Activated B cell treated with CpG ODN at 0.5 μM for 24 hours (primary cell): ENCODE measurements around the gene TAF11L4. TPM values are rescaled to one million over a fixed set of nuclear protein-coding genes. Genes with fewer than 3 reads are reported as not detected.
"Not testable (repeated sequence)": the region's sequence is repeated elsewhere in the genome, so short reads cannot be mapped to it uniquely, and the experiment has no call there.

Experiments used
- ATAC-seq: fragments of 200-7000 bp; cut with Tn5 transposase; one replicate; pipeline ENCODE4 v1.10.0; 2021; ENCODE audit warnings: low read depth, mild to moderate bottlenecking, moderate library complexity
- CTCF ChIA-PET: fragments of 350-600 bp; sonication (Branson Sonifier 250); formaldehyde crosslinking; loops from one replicate; lab custom pipeline; 2021; ENCODE audit warnings: antibody characterized with exemption; lab: Charles Lee
- POLR2A ChIA-PET: fragments of 350-600 bp; sonication (Branson Sonifier 250); formaldehyde crosslinking; loops from one replicate; lab custom pipeline; 2021; ENCODE audit warnings: antibody characterized with exemption; lab: Charles Lee
- DNase-seq: peaks from one replicate; pipeline ENCODE4 v3.0.0; 2022
- H3K27ac Mint-ChIP-seq: one replicate; pipeline ENCODE4 v1.8.0; 2020; ENCODE audit warnings: mixed read lengths
- H3K27me3 Mint-ChIP-seq: one replicate; pipeline ENCODE4 v1.8.0; 2021; ENCODE audit warnings: mixed read lengths
- H3K36me3 Mint-ChIP-seq: one replicate; pipeline ENCODE4 v1.8.0; 2021; ENCODE audit warnings: low read depth, mixed read lengths
- H3K4me1 Mint-ChIP-seq: one replicate; pipeline ENCODE4 v1.8.0; 2021; ENCODE audit warnings: mixed read lengths
- H3K4me3 Mint-ChIP-seq: one replicate; pipeline ENCODE4 v1.8.0; 2020; ENCODE audit warnings: mild to moderate bottlenecking, mixed read lengths
- H3K9me3 Mint-ChIP-seq: one replicate; pipeline ENCODE4 v1.8.0; 2020; ENCODE audit warnings: mixed read lengths
- CTCF ChIP-seq: fragments of 200-600 bp; IDR thresholded peaks from one replicate; pipeline ENCODE4 v1.8.0; 2022; ENCODE audit warnings: antibody characterized with exemption, mild to moderate bottlenecking
- intact Hi-C: fragments of 100-400 bp; cut with micrococcal nuclease; formaldehyde crosslinking; loops from one replicate; pipeline ENCODE4 v1.15.1; 2024
- total RNA-seq: library from RNA; stranded (reverse); gene quantifications from 2 replicates; pipeline ENCODE4 v1.2.3, GENCODE V29; 2022

The TAF11L4 gene
- total RNA-seq, result not detected in 2 replicates

- H3K4me1 Mint-ChIP-seq, POLR2A ChIA-PET, intact Hi-C loops, H3K36me3 Mint-ChIP-seq, H3K9me3 Mint-ChIP-seq, CTCF ChIA-PET, ATAC-seq, H3K27me3 Mint-ChIP-seq, H3K27ac Mint-ChIP-seq, H3K4me3 Mint-ChIP-seq, DNase-seq: not testable (repeated sequence)
These were observed at the start of gene TAF11L4 for GRCh38 chr5:17521501-17521900. Gene TAF11L4, plus strand, starts transcription at chr5:17521801.

DNA sequence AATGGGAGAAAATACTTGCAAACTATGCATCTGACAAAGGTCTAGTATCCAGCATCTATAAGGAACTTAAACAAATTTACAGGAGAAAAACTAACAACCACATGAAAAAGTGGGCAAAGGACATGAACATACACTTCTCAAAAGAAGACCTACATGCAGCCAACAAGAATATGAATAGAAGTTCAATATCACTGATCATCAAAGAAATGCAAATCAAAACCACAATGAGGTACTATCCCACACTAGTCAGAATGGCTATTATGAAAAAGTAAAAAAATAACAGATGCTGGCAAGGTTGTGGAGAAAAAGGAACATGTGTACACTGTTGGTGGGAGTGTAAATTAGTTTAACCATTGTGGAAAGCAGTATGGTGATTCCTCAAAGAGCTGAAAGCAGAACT lies 46.5 kb upstream of the TAF11L4 start:
- POLR2A ChIA-PET, result interaction anchor here (0.7 kb wide), 1 partner anchor 157 kb away, joined by 3 read pairs; no protein-coding TSS in a partner anchor
- H3K36me3 Mint-ChIP-seq, H3K27me3 Mint-ChIP-seq, H3K4me3 Mint-ChIP-seq, intact Hi-C loops, CTCF ChIA-PET, DNase-seq, H3K27ac Mint-ChIP-seq, H3K9me3 Mint-ChIP-seq: not testable (repeated sequence)
- peak; percentile 49 for ATAC-seq
- peaks cover 38% of the 10 kb centered on the region for H3K4me1 Mint-ChIP-seq

- H3K4me3 Mint-ChIP-seq, result no peak overlapping the region
- no peak overlapping the region for H3K27ac Mint-ChIP-seq
- CTCF ChIA-PET, result interaction anchor here (0.7 kb wide), 1 partner anchor 92 kb away, joined by 3 read pairs; no protein-coding TSS in a partner anchor
- no peak for ATAC-seq
- intact Hi-C loops, result no loop called here
- no peaks in the 10 kb centered on the region for H3K27me3 Mint-ChIP-seq
- H3K36me3 Mint-ChIP-seq, result no peaks in the 10 kb centered on the region
- H3K4me1 Mint-ChIP-seq, result peaks cover 38% of the 10 kb centered on the region
- H3K9me3 Mint-ChIP-seq, result no peaks in the 10 kb centered on the region
- no peak for DNase-seq
- no peak for TF ChIP-seq CTCF
- POLR2A ChIA-PET, result interaction anchor here (0.8 kb wide), 1 partner anchor 259 kb away, joined by 4 read pairs; the partner anchor contains the start of gene BASP1
These were observed 44.6 kb upstream of the TAF11L4 start for GRCh38 chr5:17477043-17477442.

- H3K4me1 Mint-ChIP-seq, result peaks cover 38% of the 10 kb centered on the region
- POLR2A ChIA-PET, result interaction anchor here (0.6 to 0.8 kb wide), 2 partner anchors 260 kb away, joined by 3 to 4 read pairs; partner anchors contain the start of gene BASP1
- CTCF ChIA-PET, result interaction anchor here (1.4 kb wide), 1 partner anchor 261 kb away, joined by 3 read pairs; no protein-coding TSS in a partner anchor
- no peak for TF ChIP-seq CTCF
- DNase-seq (no peak), ATAC-seq (peak; percentile 37)
- H3K36me3 Mint-ChIP-seq, result no peaks in the 10 kb centered on the region
- intact Hi-C loops, result no loop called here
- no peak overlapping the region for H3K4me3 Mint-ChIP-seq
- no peaks in the 10 kb centered on the region for H3K27me3 Mint-ChIP-seq
- H3K27ac Mint-ChIP-seq, result no peak overlapping the region
- H3K9me3 Mint-ChIP-seq, result no peaks in the 10 kb centered on the region
These were observed 43.9 kb upstream of the TAF11L4 start for GRCh38 chr5:17477573-17478265.

DNA sequence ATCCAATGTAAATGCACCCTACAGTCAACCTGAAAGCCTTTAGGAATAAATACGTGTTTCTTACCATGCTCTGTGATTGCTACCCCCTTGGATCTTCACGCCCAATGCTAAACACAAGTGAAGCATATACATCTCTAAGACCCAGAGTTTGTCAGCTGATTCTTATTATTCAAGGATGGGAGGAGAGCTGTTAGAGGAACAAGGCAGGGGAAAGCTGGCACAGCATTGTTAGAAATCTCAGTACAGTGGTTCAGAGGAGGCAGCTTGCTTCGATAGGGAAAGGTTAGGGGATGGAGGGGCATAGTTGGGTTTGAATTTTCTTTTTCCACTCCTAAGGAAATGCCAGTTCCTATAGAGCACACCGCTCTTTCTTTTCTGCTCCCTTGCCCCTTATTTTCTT lies 40.2 kb upstream of the TAF11L4 start:
- CTCF ChIA-PET, result no interaction called here
- no peaks in the 10 kb centered on the region for H3K27me3 Mint-ChIP-seq
- DNase-seq (no peak), ATAC-seq (no peak)
- H3K9me3 Mint-ChIP-seq, result no peaks in the 10 kb centered on the region
- intact Hi-C loops, result no loop called here
- H3K27ac Mint-ChIP-seq, result no peak overlapping the region
- peaks cover 13% of the 10 kb centered on the region for H3K4me1 Mint-ChIP-seq
- no peak for TF ChIP-seq CTCF
- no peak overlapping the region for H3K4me3 Mint-ChIP-seq
- H3K36me3 Mint-ChIP-seq, result no peaks in the 10 kb centered on the region
- POLR2A ChIA-PET, result no interaction called here

DNA sequence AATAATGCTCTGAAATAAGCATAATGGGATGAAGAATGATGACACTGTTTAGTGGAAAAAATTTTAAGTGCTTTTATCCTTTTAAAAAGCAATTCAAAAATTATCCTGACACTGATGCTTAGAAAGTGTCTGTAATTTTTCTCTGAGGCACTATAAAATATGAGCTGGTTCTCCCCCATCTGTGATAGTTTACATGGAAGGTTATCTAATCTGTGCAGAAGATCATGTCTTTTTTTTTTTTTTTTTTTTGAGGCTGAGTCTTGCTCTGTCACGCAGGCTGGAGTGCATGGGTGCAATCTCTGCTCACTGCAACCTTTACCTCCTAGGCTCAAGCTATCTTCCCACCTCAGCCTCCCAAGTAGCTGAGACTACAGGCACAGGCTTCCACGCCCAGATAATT lies 38.8 kb upstream of the TAF11L4 start:
- CTCF ChIA-PET, result no interaction called here
- no peak for ATAC-seq

GRCh38 chr5:17486464-17487173 lies 35.0 kb upstream of the TAF11L4 start:
- POLR2A ChIA-PET, intact Hi-C loops, H3K27me3 Mint-ChIP-seq, H3K27ac Mint-ChIP-seq, H3K4me3 Mint-ChIP-seq, DNase-seq, ATAC-seq, H3K4me1 Mint-ChIP-seq, H3K36me3 Mint-ChIP-seq, H3K9me3 Mint-ChIP-seq, CTCF ChIA-PET: not testable (repeated sequence)

More for the DNA sequence above, 38.8 kb upstream of the TAF11L4 start:
- Mint-ChIP-seq H3K27ac (no peak overlapping the region), H3K9me3 (no peaks in the 10 kb centered on the region), H3K4me1 (peaks cover 5% of the 10 kb centered on the region), H3K27me3 (no peaks in the 10 kb centered on the region), H3K4me3 (no peak overlapping the region), H3K36me3 (no peaks in the 10 kb centered on the region)
- no peak for TF ChIP-seq CTCF
- no peak for DNase-seq
- intact Hi-C loops, result no loop called here
- POLR2A ChIA-PET, result no interaction called here
